Fibroblast of the aortic adventitia (primary cell): ENCODE data around the gene SLC6A6. TPM values are rescaled to one million over a fixed set of nuclear protein-coding genes. Genes with fewer than 3 reads are reported as not detected.
A peak's percentile ranks its signal among the peaks of the same experiment; 100 is the strongest.

Experiments
- DNase-seq: peaks from one replicate; pipeline ENCODE4 v3.0.0-alpha.2; 2010; ENCODE audit warnings: low read depth
- H3K4me3 ChIP-seq: 2 replicates; pipeline ENCODE4 v1.5.1; 2011; ENCODE audit warnings: low read depth, mild to moderate bottlenecking, control low read depth, low read length, moderate library complexity
- total RNA-seq: library from RNA; depleted of rRNA; stranded (reverse); fragments of >200 nt; gene quantifications from 2 replicates; pipeline ENCODE4 v1.2.3, GENCODE V29; 2012; ENCODE audit warnings: low replicate concordance
- TF ChIP-seq, protein P1 (sequence below): IDR thresholded peaks from 2 replicates; pipeline ENCODE4 v1.5.1; 2011; ENCODE audit warnings: mild to moderate bottlenecking, low read length, control low read depth, inconsistent platforms; ENCODE audit not compliant: insufficient read depth

Gene SLC6A6
- total RNA-seq, 1 donor = 31.4 TPM

- no peak overlapping the region for H3K4me3 ChIP-seq
- DNase-seq = peak; percentile 49
- TF ChIP-seq, protein P1, sequence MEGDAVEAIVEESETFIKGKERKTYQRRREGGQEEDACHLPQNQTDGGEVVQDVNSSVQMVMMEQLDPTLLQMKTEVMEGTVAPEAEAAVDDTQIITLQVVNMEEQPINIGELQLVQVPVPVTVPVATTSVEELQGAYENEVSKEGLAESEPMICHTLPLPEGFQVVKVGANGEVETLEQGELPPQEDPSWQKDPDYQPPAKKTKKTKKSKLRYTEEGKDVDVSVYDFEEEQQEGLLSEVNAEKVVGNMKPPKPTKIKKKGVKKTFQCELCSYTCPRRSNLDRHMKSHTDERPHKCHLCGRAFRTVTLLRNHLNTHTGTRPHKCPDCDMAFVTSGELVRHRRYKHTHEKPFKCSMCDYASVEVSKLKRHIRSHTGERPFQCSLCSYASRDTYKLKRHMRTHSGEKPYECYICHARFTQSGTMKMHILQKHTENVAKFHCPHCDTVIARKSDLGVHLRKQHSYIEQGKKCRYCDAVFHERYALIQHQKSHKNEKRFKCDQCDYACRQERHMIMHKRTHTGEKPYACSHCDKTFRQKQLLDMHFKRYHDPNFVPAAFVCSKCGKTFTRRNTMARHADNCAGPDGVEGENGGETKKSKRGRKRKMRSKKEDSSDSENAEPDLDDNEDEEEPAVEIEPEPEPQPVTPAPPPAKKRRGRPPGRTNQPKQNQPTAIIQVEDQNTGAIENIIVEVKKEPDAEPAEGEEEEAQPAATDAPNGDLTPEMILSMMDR = no peak
Observed at GRCh38 chr3:14371573-14372474, 30.6 kb upstream of the SLC6A6 start.

- TF ChIP-seq, protein P1 = no peak
- H3K4me3 ChIP-seq = no peak overlapping the region
- no peak for DNase-seq
Observed at GRCh38 chr3:14372587-14372986, 29.8 kb upstream of the SLC6A6 start.

GRCh38 chr3:14373753-14374376 is 28.5 kb upstream of the SLC6A6 start:
- TF ChIP-seq, protein P1 = no peak
- H3K4me3 ChIP-seq = no peak overlapping the region
- DNase-seq = no peak

- no peak overlapping the region for H3K4me3 ChIP-seq
- TF ChIP-seq, protein P1 = no peak
- no peak for DNase-seq
Observed at GRCh38 chr3:14374444-14374883, 27.9 kb upstream of the SLC6A6 start.

DNA sequence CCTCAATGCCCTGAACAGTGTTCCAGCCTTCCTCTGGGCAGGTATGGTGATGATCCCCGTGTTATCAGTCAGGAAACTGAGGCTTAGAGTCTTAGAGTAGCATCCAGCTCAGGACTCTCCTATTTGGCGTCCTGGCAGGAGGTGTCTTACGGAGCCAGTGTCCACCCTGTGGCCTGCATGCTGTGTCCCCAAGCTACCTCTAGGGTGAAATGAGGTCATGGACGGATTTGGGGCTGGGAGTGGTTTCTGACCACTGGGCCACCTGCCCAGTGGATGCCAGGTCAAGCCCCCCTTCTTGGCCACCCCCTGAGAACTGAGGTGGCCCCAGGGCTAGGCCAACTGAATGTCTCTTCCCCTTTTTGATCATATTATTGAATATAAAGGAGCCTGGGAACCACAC is 27.2 kb upstream of the SLC6A6 start:
- no peak overlapping the region for H3K4me3 ChIP-seq
- TF ChIP-seq, protein P1 = no peak
- no peak for DNase-seq

DNA sequence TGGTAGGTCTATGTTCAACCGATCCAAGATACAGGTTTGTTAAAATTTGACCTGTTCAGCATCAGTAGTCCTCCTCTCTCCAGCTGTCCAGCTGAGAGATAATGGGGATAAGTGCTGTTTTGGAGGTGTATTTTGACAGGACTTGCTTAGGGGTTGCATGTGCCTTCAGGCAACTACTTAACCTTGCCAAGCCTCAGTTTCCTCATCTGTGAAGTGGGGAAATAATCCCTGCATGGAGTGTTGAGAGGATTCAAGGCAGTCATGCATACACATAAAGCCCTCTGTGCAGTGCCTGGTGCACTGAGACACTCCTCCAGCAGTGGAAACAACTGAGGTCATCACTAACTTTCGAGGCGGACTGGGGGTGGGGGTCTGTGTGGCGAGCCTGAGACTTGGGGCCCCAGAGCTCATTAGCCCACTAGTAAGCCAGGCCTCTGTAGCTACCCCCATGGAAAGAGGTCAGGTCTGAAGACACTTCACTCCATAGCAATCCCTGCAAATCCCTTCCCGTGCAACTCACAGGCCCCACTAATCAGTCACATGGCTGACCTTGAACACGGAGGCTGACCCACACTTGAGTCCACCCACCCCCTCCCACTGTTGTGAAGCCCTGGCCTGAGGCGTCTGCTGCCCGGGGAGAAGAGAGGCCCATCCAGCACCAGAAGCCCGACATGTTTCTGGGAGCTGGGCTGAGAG is 25.9 kb upstream of the SLC6A6 start:
- TF ChIP-seq, protein P1 = no peak
- DNase-seq = no peak
- H3K4me3 ChIP-seq = no peak overlapping the region
